ENCODE results near the gene GMDS. TPM values are rescaled to one million over a fixed set of nuclear protein-coding genes. Genes with fewer than 3 reads are reported as not detected.

The GMDS gene
- total RNA-seq, 1 donor from 2014 or later, result 34.0 TPM

GRCh38 chr6:2004888-2005287, 240.5 kb downstream of the GMDS start:
- Mint-ChIP-seq H3K4me1 (ENCODE audit: low read depth) (no peaks in the 10 kb centered on the region), H3K27ac (ENCODE audit: unreplicated experiment) (no peak overlapping the region), H3K36me3 (ENCODE audit: low read depth) (peaks cover 8% of the 10 kb centered on the region), H3K9me3 (ENCODE audit: low read depth) (peaks cover 9% of the 10 kb centered on the region), H3K27me3 (ENCODE audit: low read depth) (no peaks in the 10 kb centered on the region), H3K4me3 (ENCODE audit: unreplicated experiment) (no peak overlapping the region)
- DNase-seq (ENCODE audit: low spot score), result no peak
- no peak for TF ChIP-seq CTCF (IDR thresholded peaks at IDR 0.05)

GRCh38 chr6:2000962-2001361, 244.4 kb downstream of the GMDS start:
- Mint-ChIP-seq H3K4me1 (ENCODE audit: low read depth) (no peaks in the 10 kb centered on the region), H3K4me3 (ENCODE audit: unreplicated experiment) (no peak overlapping the region), H3K27ac (ENCODE audit: unreplicated experiment) (no peak overlapping the region), H3K36me3 (ENCODE audit: low read depth) (peaks cover 7% of the 10 kb centered on the region), H3K27me3 (ENCODE audit: low read depth) (no peaks in the 10 kb centered on the region), H3K9me3 (ENCODE audit: low read depth) (no peaks in the 10 kb centered on the region)
- TF ChIP-seq CTCF (IDR thresholded peaks at IDR 0.05), result no peak
- DNase-seq (ENCODE audit: low spot score), result no peak

GRCh38 chr6:1997702-1998101, 247.7 kb downstream of the GMDS start:
- H3K4me3 Mint-ChIP-seq (ENCODE audit: unreplicated experiment), result no peak overlapping the region
- no peaks in the 10 kb centered on the region for H3K27me3 Mint-ChIP-seq (ENCODE audit: low read depth)
- TF ChIP-seq CTCF (IDR thresholded peaks at IDR 0.05), result no peak
- peaks cover 10% of the 10 kb centered on the region for H3K4me1 Mint-ChIP-seq (ENCODE audit: low read depth)
- no peak for DNase-seq (ENCODE audit: low spot score)
- H3K9me3 Mint-ChIP-seq (ENCODE audit: low read depth), result no peaks in the 10 kb centered on the region
- peaks cover 2% of the 10 kb centered on the region for H3K36me3 Mint-ChIP-seq (ENCODE audit: low read depth)
- H3K27ac Mint-ChIP-seq (ENCODE audit: unreplicated experiment), result no peak overlapping the region

- Mint-ChIP-seq H3K4me3 (ENCODE audit: unreplicated experiment) (no peak overlapping the region), H3K27ac (ENCODE audit: unreplicated experiment) (no peak overlapping the region), H3K27me3 (ENCODE audit: low read depth) (no peaks in the 10 kb centered on the region), H3K4me1 (ENCODE audit: low read depth) (peaks cover 13% of the 10 kb centered on the region), H3K36me3 (ENCODE audit: low read depth) (peaks cover 2% of the 10 kb centered on the region), H3K9me3 (ENCODE audit: low read depth) (no peaks in the 10 kb centered on the region)
- DNase-seq (ENCODE audit: low spot score), result no peak
- TF ChIP-seq CTCF (IDR thresholded peaks at IDR 0.05), result no peak
Measured at GRCh38 chr6:1995636-1996035, 249.8 kb downstream of the GMDS start.

- no peak for DNase-seq (ENCODE audit: low spot score)
- Mint-ChIP-seq H3K27me3 (ENCODE audit: low read depth) (no peaks in the 10 kb centered on the region), H3K9me3 (ENCODE audit: low read depth) (no peaks in the 10 kb centered on the region), H3K4me3 (ENCODE audit: unreplicated experiment) (no peak overlapping the region), H3K36me3 (ENCODE audit: low read depth) (peaks cover 2% of the 10 kb centered on the region), H3K4me1 (ENCODE audit: low read depth) (peaks cover 27% of the 10 kb centered on the region), H3K27ac (ENCODE audit: unreplicated experiment) (no peak overlapping the region)
- no peak for TF ChIP-seq CTCF (IDR thresholded peaks at IDR 0.05)
Measured at GRCh38 chr6:1993042-1993441, 252.4 kb downstream of the GMDS start.
